GM21381 (cell line): ENCODE data around the gene ANXA5.
A peak's percentile ranks its signal among the peaks of the same experiment; 100 is the strongest.

ENCODE experiments used
- ATAC-seq: cut with Tn5 transposase; IDR thresholded peaks from one replicate; pipeline ENCODE4 v1.9.1; 2021; ENCODE audit warnings: mild to moderate bottlenecking, moderate library complexity; ENCODE audit not compliant: unreplicated experiment

The ANXA5 gene

GRCh38 chr4:121712001-121712651, 15.3 kb upstream of the ANXA5 start:
- peak; percentile 5 for ATAC-seq

- ATAC-seq, result peak; percentile 87
Observed at GRCh38 chr4:121711263-121712000, 14.7 kb upstream of the ANXA5 start.

GRCh38 chr4:121709766-121710405, 13.1 kb upstream of the ANXA5 start:
- ATAC-seq, result no peak

- no peak for ATAC-seq
Observed at GRCh38 chr4:121707344-121707743, 10.6 kb upstream of the ANXA5 start.

GRCh38 chr4:121706595-121707021, 9.8 kb upstream of the ANXA5 start:
- peak; percentile 55 for ATAC-seq

- ATAC-seq, result no peak
Observed at GRCh38 chr4:121705521-121705920, 8.7 kb upstream of the ANXA5 start.

- ATAC-seq, result no peak
Observed at GRCh38 chr4:121702136-121702535, 5.4 kb upstream of the ANXA5 start.

GRCh38 chr4:121701263-121701662, 4.5 kb upstream of the ANXA5 start:
- no peak for ATAC-seq

- no peak for ATAC-seq
Observed at GRCh38 chr4:121698236-121698671, 1.5 kb upstream of the ANXA5 start.

- ATAC-seq, result peak; percentile 0
Observed at GRCh38 chr4:121697564-121697963, 784 bp upstream of the ANXA5 start.

- peak; percentile 23 for ATAC-seq
Observed at GRCh38 chr4:121696170-121696580, 605 bp downstream of the ANXA5 start.

- no peak for ATAC-seq
Observed at GRCh38 chr4:121693886-121694285, 2.9 kb downstream of the ANXA5 start.

- ATAC-seq, result no peak
Observed at GRCh38 chr4:121693450-121693849, 3.3 kb downstream of the ANXA5 start.

- ATAC-seq, result no peak
Observed at GRCh38 chr4:121692261-121692660, 4.5 kb downstream of the ANXA5 start.

GRCh38 chr4:121690001-121690400, 6.8 kb downstream of the ANXA5 start:
- ATAC-seq, result no peak

- ATAC-seq, result no peak
Observed at GRCh38 chr4:121688701-121689100, 8.1 kb downstream of the ANXA5 start.

- ATAC-seq, result no peak
Observed at GRCh38 chr4:121688261-121688660, 8.5 kb downstream of the ANXA5 start.

- no peak for ATAC-seq
Observed at GRCh38 chr4:121686255-121686654, 10.5 kb downstream of the ANXA5 start.

- ATAC-seq, result no peak
Observed at GRCh38 chr4:121685257-121685656, 11.5 kb downstream of the ANXA5 start.

- ATAC-seq, result no peak
Observed at GRCh38 chr4:121684561-121684960, 12.2 kb downstream of the ANXA5 start.

- ATAC-seq, result no peak
Observed at GRCh38 chr4:121684016-121684415, 12.8 kb downstream of the ANXA5 start.

- ATAC-seq, result no peak
Observed at GRCh38 chr4:121680571-121680970, 16.2 kb downstream of the ANXA5 start.
